Activated naive CD8-positive, alpha-beta T cell treated with anti-CD3 and anti-CD28 coated beads, Interleukin-2, amount 50 U/mL, for 16 hours (primary cell): Measurements from ENCODE around the gene ASL.
"Not testable (repeated sequence)": the region's sequence is repeated elsewhere in the genome, so short reads cannot be mapped to it uniquely, and the experiment has no call there.

Experiments used
- DNase-seq: peaks from one replicate; pipeline ENCODE4 v3.0.0-alpha.2; 2020; ENCODE audit warnings: low read depth, low spot score

The ASL gene

GRCh38 chr7:66075590-66076461 lies at the start of gene ASL:
Gene ASL (plus strand): TSS chr7:66075819. CDS start chr7:66076082, 263 bp downstream.
- DNase-seq = peak; percentile 76

- DNase-seq = not testable (repeated sequence)
Observed at GRCh38 chr7:66028342-66028741, 47.3 kb upstream of the ASL start.

- DNase-seq = no peak
Observed at GRCh38 chr7:66033471-66034385, 41.9 kb upstream of the ASL start.

GRCh38 chr7:66034436-66035010 lies 41.1 kb upstream of the ASL start:
- not testable (repeated sequence) for DNase-seq

- DNase-seq = no peak
Observed at GRCh38 chr7:66036382-66036781, 39.2 kb upstream of the ASL start.

- no peak for DNase-seq
Observed at GRCh38 chr7:66036788-66037187, 38.8 kb upstream of the ASL start.

- no peak for DNase-seq
Observed at GRCh38 chr7:66039094-66039670, 36.4 kb upstream of the ASL start.

- no peak for DNase-seq
Observed at GRCh38 chr7:66043681-66044497, 31.7 kb upstream of the ASL start.

- DNase-seq = not testable (repeated sequence)
Observed at GRCh38 chr7:66044498-66044854, 31.1 kb upstream of the ASL start.

- no peak for DNase-seq
Observed at GRCh38 chr7:66047426-66047825, 28.2 kb upstream of the ASL start.

GRCh38 chr7:66049886-66050285 lies 25.7 kb upstream of the ASL start:
- not testable (repeated sequence) for DNase-seq

- DNase-seq = no peak
Observed at GRCh38 chr7:66050337-66050957, 25.2 kb upstream of the ASL start.

- no peak for DNase-seq
Observed at GRCh38 chr7:66050990-66051448, 24.6 kb upstream of the ASL start.

GRCh38 chr7:66052447-66052846 lies 23.2 kb upstream of the ASL start:
- DNase-seq = no peak

GRCh38 chr7:66054063-66054462 lies 21.6 kb upstream of the ASL start:
- DNase-seq = no peak

- no peak for DNase-seq
Observed at GRCh38 chr7:66055321-66055956, 20.2 kb upstream of the ASL start.

- DNase-seq = no peak
Observed at GRCh38 chr7:66060796-66061195, 14.8 kb upstream of the ASL start.

GRCh38 chr7:66069732-66070131 lies 5.9 kb upstream of the ASL start:
- DNase-seq = no peak

- no peak for DNase-seq
Observed at GRCh38 chr7:66070222-66070621, 5.4 kb upstream of the ASL start.

- DNase-seq = not testable (repeated sequence)
Observed at GRCh38 chr7:66072208-66072607, 3.4 kb upstream of the ASL start.
